IMR-90 (cell line): ENCODE results near the gene LRRC4. TPM values are rescaled to one million over a fixed set of nuclear protein-coding genes. Genes with fewer than 3 reads are reported as not detected.

ENCODE experiments used
- ATAC-seq: fragments of 200-7000 bp; cut with Tn5 transposase; 2 replicates; pipeline ENCODE4 v1.9.1; 2020; ENCODE audit warnings: low read depth, mild to moderate bottlenecking, moderate library complexity
- BruUV-seq: library from RNA; stranded (reverse); fragments of 400-500 nt; replicated peaks from 2 replicates; lab custom pipeline; 2021; lab: Mats Ljungman, UMichigan
- CTCF ChIA-PET: fragments of 300-600 bp; formaldehyde crosslinking; extraction: SDS; loops from one replicate; lab custom pipeline; 2021; ENCODE audit warnings: antibody characterized with exemption; lab: Yijun Ruan, JAX
- POLR2A ChIA-PET: fragments of 300-600 bp; sonication (Branson Sonifier 250); formaldehyde crosslinking; loops from one replicate; lab custom pipeline; 2022; ENCODE audit warnings: antibody characterized with exemption; ENCODE audit not compliant: unreplicated experiment; lab: Charles Lee
- DNase-seq: peaks from one replicate; pipeline ENCODE4 v3.0.0; 2013
- H2AFZ ChIP-seq: replicated peaks from 2 replicates; pipeline ENCODE3; 2013; ENCODE audit warnings: low read length, mild to moderate bottlenecking; ENCODE audit not compliant: poor library complexity
- H2AK5ac ChIP-seq: 2 replicates; pipeline ENCODE4 v1.6.1; 2013; ENCODE audit warnings: low read depth, low read length, inconsistent platforms
- H2AK9ac ChIP-seq: replicated peaks from 2 replicates; pipeline ENCODE3; 2013; ENCODE audit warnings: mild to moderate bottlenecking, low read depth, low read length, moderate library complexity; ENCODE audit not compliant: poor library complexity
- H2BK120ac ChIP-seq: 2 replicates; pipeline ENCODE4 v1.6.1; 2013; ENCODE audit warnings: low read depth, low read length, inconsistent platforms
- H2BK15ac ChIP-seq: 3 replicates; pipeline ENCODE4 v1.6.1; 2013; ENCODE audit warnings: low read depth, low read length, inconsistent platforms
- H2BK20ac ChIP-seq: 2 replicates; pipeline ENCODE4 v1.6.1; 2013; ENCODE audit warnings: low read depth, mild to moderate bottlenecking, inconsistent platforms, low read length, moderate library complexity
- H2BK5ac ChIP-seq: 2 replicates; pipeline ENCODE4 v1.6.1; 2013; ENCODE audit warnings: mild to moderate bottlenecking, low read depth, low read length, inconsistent platforms; ENCODE audit not compliant: poor library complexity, severe bottlenecking
- H3K14ac ChIP-seq: replicated peaks from 2 replicates; pipeline ENCODE4 v1.6.1; 2013; ENCODE audit warnings: low read depth, low read length, inconsistent platforms
- H3K18ac ChIP-seq: 2 replicates; pipeline ENCODE4 v1.6.1; 2013; ENCODE audit warnings: low read depth, low read length, control low read depth
- H3K23ac ChIP-seq: 2 replicates; pipeline ENCODE4 v1.6.1; 2013; ENCODE audit warnings: low read depth, low read length, inconsistent platforms
- H3K27ac ChIP-seq: 2 replicates; pipeline ENCODE4 v1.5.1; 2013; ENCODE audit warnings: mild to moderate bottlenecking, control low read depth, low read length; ENCODE audit not compliant: insufficient read depth
- H3K27me3 ChIP-seq: 2 replicates; pipeline ENCODE4 v1.6.1; 2013; ENCODE audit warnings: low read length; ENCODE audit not compliant: control insufficient read depth, insufficient read depth
- H3K36me3 ChIP-seq: 2 replicates; pipeline ENCODE4 v1.6.1; 2013; ENCODE audit warnings: low read length, mixed read lengths; ENCODE audit not compliant: control insufficient read depth, insufficient read depth
- H3K4ac ChIP-seq: 2 replicates; pipeline ENCODE4 v1.6.1; 2013; ENCODE audit warnings: low read depth, low read length, inconsistent platforms
- H3K4me1 ChIP-seq: 2 replicates; pipeline ENCODE4 v1.6.1; 2013; ENCODE audit warnings: low read length, mixed read lengths; ENCODE audit not compliant: control insufficient read depth, insufficient read depth
- H3K4me2 ChIP-seq: 2 replicates; pipeline ENCODE4 v1.6.1; 2013; ENCODE audit warnings: low read depth, mild to moderate bottlenecking, control low read depth, low read length, moderate library complexity
- H3K4me3 ChIP-seq: 2 replicates; pipeline ENCODE4 v1.5.1; 2013; ENCODE audit warnings: low read depth, mild to moderate bottlenecking, control low read depth, low read length, moderate library complexity; ENCODE audit not compliant: insufficient read depth
- H3K56ac ChIP-seq: 2 replicates; pipeline ENCODE4 v1.6.1; 2013; ENCODE audit warnings: low read length, inconsistent platforms; ENCODE audit not compliant: insufficient read depth; ENCODE audit errors: extremely low read depth
- H3K79me1 ChIP-seq, 2 experiments: 2 replicates each; pipeline ENCODE4 v1.6.1; 2013; ENCODE audit warnings: low read length in 2 of 2, inconsistent platforms in 1 of 2, low read depth in 1 of 2
- H3K9ac ChIP-seq: 2 replicates; pipeline ENCODE4 v1.6.1; 2013; ENCODE audit warnings: low read depth, low read length, control low read depth
- H3K9me1 ChIP-seq: 2 replicates; pipeline ENCODE4 v1.6.1; 2013; ENCODE audit warnings: low read length, inconsistent platforms; ENCODE audit not compliant: insufficient read depth
- H3K9me3 ChIP-seq: 2 replicates; pipeline ENCODE4 v1.6.1; 2013; ENCODE audit warnings: low read length; ENCODE audit not compliant: control insufficient read depth, insufficient read depth
- H4K20me1 ChIP-seq: 2 replicates; pipeline ENCODE4 v1.6.1; 2013; ENCODE audit warnings: low read length, inconsistent platforms; ENCODE audit not compliant: insufficient read depth
- H4K5ac ChIP-seq: 2 replicates; pipeline ENCODE4 v1.6.1; 2013; ENCODE audit warnings: mild to moderate bottlenecking, low read depth, low read length, control low read depth
- H4K8ac ChIP-seq, 2 experiments: 2 replicates each; pipeline ENCODE4 v1.6.1; 2013; ENCODE audit warnings: low read depth in 2 of 2, low read length in 2 of 2, control low read depth in 1 of 2, inconsistent platforms in 1 of 2
- H4K91ac ChIP-seq: 2 replicates; pipeline ENCODE4 v1.6.1; 2013; ENCODE audit warnings: low read depth, low read length, inconsistent platforms; ENCODE audit not compliant: insufficient read depth
- BHLHE40 ChIP-seq: fragments of 150-350 bp; IDR thresholded peaks from 2 replicates; pipeline ENCODE4 v1.6.1; 2016; ENCODE audit warnings: mild to moderate bottlenecking, low read depth, low read length
- CHD1 ChIP-seq: IDR thresholded peaks from 2 replicates; pipeline ENCODE4 v1.6.1; 2012; ENCODE audit warnings: low read depth, low read length, improper control_type of control experiment
- CTCF ChIP-seq: conservative IDR thresholded peaks from 2 replicates; pipeline ENCODE4 v1.5.1; 2012; ENCODE audit warnings: mild to moderate bottlenecking, low read depth, low read length, improper control_type of control experiment
- ELK1 ChIP-seq: fragments of 150-350 bp; IDR thresholded peaks from 2 replicates; pipeline ENCODE4 v1.6.1; 2016; ENCODE audit warnings: low read depth, mild to moderate bottlenecking, low read length, moderate library complexity, borderline replicate concordance
- FOS ChIP-seq: fragments of 150-350 bp; IDR thresholded peaks from 2 replicates; pipeline ENCODE4 v1.6.1; 2016; ENCODE audit warnings: low read depth, low read length
- MAFK ChIP-seq: IDR thresholded peaks from 2 replicates; pipeline ENCODE4 v1.6.1; 2012; ENCODE audit warnings: low read depth, low read length, improper control_type of control experiment
- MAZ ChIP-seq: IDR thresholded peaks from 2 replicates; pipeline ENCODE4 v1.6.1; 2012; ENCODE audit warnings: low read depth, mild to moderate bottlenecking, low read length, improper control_type of control experiment, moderate library complexity, borderline replicate concordance
- MXI1 ChIP-seq: IDR thresholded peaks from 2 replicates; pipeline ENCODE4 v1.6.1; 2012; ENCODE audit warnings: low read depth, mild to moderate bottlenecking, low read length, moderate library complexity, borderline replicate concordance
- NFE2L2 ChIP-seq: fragments of 150-350 bp; IDR thresholded peaks from 2 replicates; pipeline ENCODE4 v1.6.1; 2016; ENCODE audit warnings: low read depth, mild to moderate bottlenecking, low read length
- POLR2A ChIP-seq: IDR thresholded peaks from 2 replicates; pipeline ENCODE4 v1.6.1; 2012; ENCODE audit warnings: mild to moderate bottlenecking, low read depth, low read length
- RAD21 ChIP-seq: IDR thresholded peaks from 2 replicates; pipeline ENCODE4 v1.6.1; 2012; ENCODE audit warnings: low read length, improper control_type of control experiment
- RCOR1 ChIP-seq: IDR thresholded peaks from 2 replicates; pipeline ENCODE4 v1.6.1; 2012; ENCODE audit warnings: mild to moderate bottlenecking, low read length, improper control_type of control experiment; ENCODE audit not compliant: insufficient replicate concordance
- SMC3 ChIP-seq: fragments of 150-350 bp; IDR thresholded peaks from 2 replicates; pipeline ENCODE4 v1.6.1; 2016; ENCODE audit warnings: low read depth, mild to moderate bottlenecking, antibody characterized with exemption, low read length, moderate library complexity
- USF2 ChIP-seq: fragments of 150-350 bp; IDR thresholded peaks from 2 replicates; pipeline ENCODE4 v1.6.1; 2017; ENCODE audit warnings: mild to moderate bottlenecking, antibody characterized with exemption, low read length, low read depth
- WGBS, 2 experiments: methylation state at CpG; one replicate each; pipeline versions ENCODE4 v1.1.5 to v1.1.7; 2013; ENCODE audit warnings: missing lambda C conversion rate in 2 of 2; ENCODE audit not compliant: insufficient read length in 1 of 2; ENCODE audit errors: extremely low coverage in 2 of 2; 5-methylcytosine and 5-hydroxymethylcytosine counted together
- dilution Hi-C: fragments of 300-500 bp; cut with HindIII; formaldehyde crosslinking; loops from one replicate; pipeline ENCODE4 v1.14.3; 2018; ENCODE audit warnings: low sequenced_read_pairs; ENCODE audit not compliant: unreplicated experiment
- in situ Hi-C: fragments of 300-500 bp; cut with MboI; formaldehyde crosslinking; loops from 3 replicates; pipeline ENCODE4 v1.14.3; 2019; ENCODE audit warnings: low sequenced_read_pairs, inconsistent platforms, mixed read lengths
- intact Hi-C: fragments of 100-400 bp; cut with micrococcal nuclease; formaldehyde crosslinking; loops from 2 replicates; pipeline ENCODE4 v1.10.0; 2022
- polyA plus RNA-seq, 3 experiments: library from polyadenylated mRNA; depleted of rRNA; stranded (reverse); fragments of >200 nt; gene quantifications; 2 replicates each; pipeline ENCODE4 v1.2.3, GENCODE V29; 2012; ENCODE audit warnings: low replicate concordance in 1 of 3
- total RNA-seq: library from RNA; depleted of rRNA; stranded (reverse); fragments of >200 nt; gene quantifications from 2 replicates; pipeline ENCODE4 v1.2.3, GENCODE V29; 2012

The LRRC4 gene
- total and polyA plus RNA-seq, 2 of the 4 experiments (the other 2 are of a cell fraction) = 0.54 to 0.55 TPM

- H3K9me3 ChIP-seq = no peaks in the 10 kb centered on the region
- POLR2A ChIA-PET = no interaction called here
These were observed 11.9 kb downstream of the LRRC4 start for GRCh38 chr7:128019288-128019687.

More at GRCh38 chr7:128019288-128019687, 11.9 kb downstream of the LRRC4 start:
- H2BK120ac ChIP-seq = no peak overlapping the region
- no peak overlapping the region for H2AK9ac ChIP-seq
- no peak overlapping the region for H3K4ac ChIP-seq
- in situ Hi-C loops (no loop called here), intact Hi-C loops (no loop called here), dilution Hi-C loops (no loop called here)
- no peaks in the 10 kb centered on the region for H3K27me3 ChIP-seq
- H3K4me3 ChIP-seq = no peak overlapping the region
- no CpG with 5 or more reads among the region's 3 CpGs for WGBS, 2 experiments
- H3K14ac ChIP-seq = no peak overlapping the region
- no TSS peak for BruUV-seq
- no peak overlapping the region for H2BK20ac ChIP-seq
- H4K91ac ChIP-seq = no peak overlapping the region
- H3K9ac ChIP-seq = no peak overlapping the region
- no peak overlapping the region for H4K5ac ChIP-seq
- H3K4me1 ChIP-seq = peaks cover 14% of the 10 kb centered on the region
- no peak overlapping the region for H2BK5ac ChIP-seq
- peaks cover 39% of the 10 kb centered on the region for H4K20me1 ChIP-seq
- CTCF ChIA-PET = interaction anchor here (0.8 kb wide), 2 partner anchors 10 to 312 kb away, joined by 3 to 4 read pairs; no protein-coding TSS in a partner anchor
- H3K23ac ChIP-seq = no peak overlapping the region
- no peak overlapping the region for H3K4me2 ChIP-seq
- TF ChIP-seq MAFK (no peak), NFE2L2 (no peak), MXI1 (no peak), RCOR1 (no peak), FOS (no peak), SMC3 (no peak), POLR2A (no peak), ELK1 (no peak), MAZ (no peak), CTCF (no peak), USF2 (no peak), RAD21 (no peak), CHD1 (no peak), BHLHE40 (no peak)
- no peak overlapping the region for H2BK15ac ChIP-seq
- peaks cover 24% of the 10 kb centered on the region for H3K9me1 ChIP-seq
- no peak overlapping the region for H2AFZ ChIP-seq
- no peak overlapping the region for H3K18ac ChIP-seq
- peaks cover 4% of the 10 kb centered on the region for H3K36me3 ChIP-seq
- H4K8ac ChIP-seq = no peak overlapping the region
- DNase-seq = no peak
- H2AK5ac ChIP-seq = no peak overlapping the region
- H3K27ac ChIP-seq = no peak overlapping the region
- peaks cover 18 to 79% of the 10 kb centered on the region in 2 experiments for H3K79me1 ChIP-seq
- ATAC-seq = no peak
- H3K56ac ChIP-seq = no peak overlapping the region
